Measurements from ENCODE around the gene ANGPT4. TPM values are rescaled to one million over a fixed set of nuclear protein-coding genes. Genes with fewer than 3 reads are reported as not detected.

The ANGPT4 gene
- total and polyA plus RNA-seq, 9 of the 15 experiments (the other 6 are each of a cell fraction or from before 2014, with no cell fraction given), result not detected

DNA sequence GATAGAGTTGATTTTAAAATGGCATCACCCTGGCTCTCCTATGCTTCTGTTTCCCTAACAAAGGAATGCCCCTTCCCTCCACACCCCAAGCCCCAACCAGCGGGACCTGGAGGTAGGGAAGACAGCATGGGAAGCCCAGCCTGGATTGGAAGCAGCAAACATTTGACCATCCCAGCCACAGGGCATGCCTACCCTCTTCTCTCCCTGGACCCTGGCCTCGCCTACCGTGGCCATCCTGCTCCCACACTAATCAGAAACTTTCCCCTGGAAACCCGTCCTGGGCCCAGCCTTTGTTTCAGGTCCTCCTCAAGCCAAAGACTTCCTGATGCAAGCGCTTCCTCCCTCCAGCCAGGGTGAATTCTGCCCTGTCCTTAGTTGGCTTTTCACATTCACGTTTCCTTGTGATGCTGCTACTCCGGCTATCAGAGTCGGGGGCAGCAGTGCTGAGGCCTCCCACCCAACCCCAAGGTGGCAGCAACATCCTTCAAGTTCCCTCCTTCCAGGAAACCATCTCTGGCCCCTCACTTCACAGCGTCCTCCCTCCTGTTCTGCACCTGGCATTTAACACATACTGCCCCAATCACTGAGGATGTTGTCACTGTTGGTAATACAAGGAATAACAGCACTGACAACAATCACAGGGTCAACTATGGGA lies 18.2 kb upstream of the ANGPT4 start (continued):
- TF ChIP-seq TFAP4 (CRISPR knock-in tag; IDR thresholded peaks at IDR 0.05; ENCODE audit: borderline replicate concordance) (no peak), MAZ (CRISPR knock-in tag; conservative IDR thresholded peaks at IDR 0.05 in 1 of 2, IDR thresholded peaks at IDR 0.05 in 1 of 2) (no peak), NONO (IDR thresholded peaks at IDR 0.05; ENCODE audit: low read depth in 2 of 2, low read length in 1 of 2) (no peak), KAT8 (IDR thresholded peaks at IDR 0.05; ENCODE audit: low read depth) (no peak)

GRCh38 chr20:933029-933428 lies 16.9 kb upstream of the ANGPT4 start:
- Histone ChIP-seq H3K4me3 (no peak overlapping the region), H3K27me3 (ENCODE audit: control insufficient read depth in 2 of 2, insufficient read depth in 2 of 2, low read length in 2 of 2) (no peaks in the 10 kb centered on the region; a peak in 2 of 5 replicates), H3K27ac (ENCODE audit: extremely low read depth, low read depth, low read length) (no peak overlapping the region), H2AFZ (ENCODE audit: low read depth, low read length) (no peak overlapping the region), H3K9me1 (ENCODE audit: control insufficient read depth, insufficient read depth, low read length) (no peaks in the 10 kb centered on the region), H3K9me3 (replicated peaks; ENCODE audit: control insufficient read depth, insufficient read depth, low read depth, low read length) (no peaks in the 10 kb centered on the region), H4K20me1 (replicated peaks; ENCODE audit: control insufficient read depth, insufficient read depth, low read length) (no peaks in the 10 kb centered on the region), H3K4me2 (ENCODE audit: insufficient read depth, low read length) (no peak overlapping the region), H3K36me3 (ENCODE audit: control insufficient read depth, insufficient read depth, low read length) (no peaks in the 10 kb centered on the region), H3K9ac (ENCODE audit: insufficient read depth in 1 of 2, low read depth in 2 of 2, low read length in 2 of 2) (no peak overlapping the region), H3K79me2 (ENCODE audit: control insufficient read depth, insufficient read depth, low read length) (no peaks in the 10 kb centered on the region), H3K4me1 (replicated peaks in 1 of 2; ENCODE audit: control insufficient read depth in 2 of 2, insufficient read depth in 2 of 2, low read length in 2 of 2) (no peaks in the 10 kb centered on the region; a peak in 1 of 5 replicates)
- ChIA-PET CTCF (ENCODE audit: low intra/inter-chr PET ratio) (no interaction called here), POLR2A (interaction anchor here (0.7 to 1.2 kb wide), 2 partner anchors 13 to 674 kb away, joined by 3 read pairs; no protein-coding TSS in a partner anchor)
- in situ Hi-C loops (cut with MboI), result no loop called here
- BruUV-seq (replicated peaks), result no TSS peak
- FAIRE-seq, result no peak
- WGBS (ENCODE audit: insufficient coverage, low coverage, missing lambda C conversion rate), result 0% methylated on average over 2 of the region's 2 CpGs
- TF ChIP-seq TEAD4 (IDR thresholded peaks at IDR 0.05; ENCODE audit: low read length) (peak; percentile 6; the same call in 1 of the 2 replicates), TEAD4 (CRISPR knock-in tag; IDR thresholded peaks at IDR 0.05; ENCODE audit: borderline replicate concordance) (no peak), CBFA2T3 (IDR thresholded peaks at IDR 0.05) (peak; percentile 47), ARID1B (IDR thresholded peaks at IDR 0.05) (peak; percentile 22; the same call in 1 of the 2 replicates), CBFA2T2 (conservative IDR thresholded peaks at IDR 0.05) (0 out of 2 replicates have a peak, but pooled peaks have one; percentile 6), U2AF1 (optimal IDR thresholded peaks at IDR 0.05; ENCODE audit: low read depth, low read length) (no peak), TAL1 (IDR thresholded peaks at IDR 0.05) (peak; percentile 54), CC2D1A (IDR thresholded peaks at IDR 0.05) (no peak)
- intact Hi-C loops (cut with micrococcal nuclease), result no loop called here
- ATAC-seq, result no peak
- DNase-seq (ENCODE audit: extremely low read depth in 1 of 4, low spot score in 3 of 4), result no peak

All from K562 (cell line).